PC-9 (cell line): Measurements from ENCODE around the gene ROBO4. TPM values are rescaled to one million over a fixed set of nuclear protein-coding genes. Genes with fewer than 3 reads are reported as not detected.

Experiments
- BruUV-seq: library from RNA; stranded (reverse); fragments of 400-500 nt; replicated peaks from 2 replicates; lab custom pipeline; 2021; lab: Mats Ljungman, UMichigan
- CTCF ChIA-PET: fragments of 300-600 bp; sonication (Branson Sonifier 250); formaldehyde crosslinking; loops from one replicate; lab custom pipeline; 2022; ENCODE audit warnings: antibody characterized with exemption; lab: Charles Lee
- POLR2A ChIA-PET: fragments of 300-600 bp; sonication (Branson Sonifier 250); formaldehyde crosslinking; loops from one replicate; lab custom pipeline; 2022; ENCODE audit warnings: antibody characterized with exemption; ENCODE audit not compliant: unreplicated experiment; lab: Charles Lee
- DNase-seq, 2 experiments: peaks; one replicate each; pipeline versions ENCODE4 v3.0.0 to v3.0.0-alpha.2; 2015 to 2022; ENCODE audit warnings: mixed read lengths in 1 of 2
- H2AFZ ChIP-seq: fragments of 200-600 bp; sonication (generic); 2 replicates; pipeline ENCODE4 v1.8.1; 2017; ENCODE audit warnings: antibody characterized with exemption
- H3F3A ChIP-seq: fragments of 200-600 bp; sonication (generic); 2 replicates; pipeline ENCODE4 v1.8.1; 2017; ENCODE audit warnings: antibody characterized with exemption, mild to moderate bottlenecking, low read depth; ENCODE audit not compliant: insufficient read depth
- H3K27ac ChIP-seq: fragments of 200-600 bp; sonication (generic); 2 replicates; pipeline ENCODE4 v1.6.1; 2016; ENCODE audit warnings: mixed run types
- H3K27me3 ChIP-seq: fragments of 200-600 bp; sonication (generic); 2 replicates; pipeline ENCODE4 v1.6.1; 2016; ENCODE audit warnings: low read depth, mixed run types; ENCODE audit not compliant: insufficient read depth
- H3K36me3 ChIP-seq: fragments of 200-600 bp; sonication (generic); 2 replicates; pipeline ENCODE4 v1.6.1; 2016; ENCODE audit warnings: low read depth, mixed run types
- H3K4me1 ChIP-seq: fragments of 200-600 bp; sonication (generic); replicated peaks from 2 replicates; pipeline ENCODE4 v1.6.1; 2016; ENCODE audit warnings: mixed run types; ENCODE audit not compliant: insufficient read depth
- H3K4me2 ChIP-seq: fragments of 200-600 bp; sonication (generic); 2 replicates; pipeline ENCODE4 v1.6.1; 2017; ENCODE audit warnings: mixed run types
- H3K4me3 ChIP-seq: fragments of 200-600 bp; sonication (generic); 2 replicates; pipeline ENCODE4 v1.6.1; 2016; ENCODE audit warnings: mixed run types
- H3K79me2 ChIP-seq: fragments of 200-600 bp; sonication (generic); 2 replicates; pipeline ENCODE4 v1.6.1; 2017; ENCODE audit warnings: low read depth, mixed run types
- H3K9me2 ChIP-seq: fragments of 200-600 bp; sonication (generic); 2 replicates; pipeline ENCODE4 v1.8.1; 2017; ENCODE audit warnings: mild to moderate bottlenecking; ENCODE audit not compliant: insufficient read depth
- H3K9me3 ChIP-seq: fragments of 200-600 bp; sonication (generic); 2 replicates; pipeline ENCODE4 v1.8.1; 2016; ENCODE audit warnings: low read depth; ENCODE audit not compliant: insufficient read depth
- H4K20me1 ChIP-seq: fragments of 200-600 bp; sonication (generic); 2 replicates; pipeline ENCODE4 v1.8.1; 2017; ENCODE audit not compliant: insufficient read depth
- EZH2 ChIP-seq: fragments of 200-600 bp; sonication (generic); IDR thresholded peaks from 2 replicates; pipeline ENCODE4 v1.8.0; 2017; ENCODE audit warnings: antibody characterized with exemption, low read depth
- intact Hi-C: fragments of 100-400 bp; cut with micrococcal nuclease; formaldehyde crosslinking; loops from one replicate; pipeline ENCODE4 v1.10.0; 2022; ENCODE audit not compliant: unreplicated experiment
- total RNA-seq: library from RNA; stranded (reverse); gene quantifications from 2 replicates; pipeline ENCODE4 v1.2.3, GENCODE V29; 2021
- TF ChIP-seq, protein P1 (sequence below): fragments of 200-600 bp; sonication (generic); conservative IDR thresholded peaks from 2 replicates; pipeline ENCODE4 v1.6.1; 2017; ENCODE audit warnings: mixed run types, antibody characterized with exemption, mild to moderate bottlenecking, moderate library complexity

Gene ROBO4
- total RNA-seq, 1 experiment from 2014 or later = not detected

DNA sequence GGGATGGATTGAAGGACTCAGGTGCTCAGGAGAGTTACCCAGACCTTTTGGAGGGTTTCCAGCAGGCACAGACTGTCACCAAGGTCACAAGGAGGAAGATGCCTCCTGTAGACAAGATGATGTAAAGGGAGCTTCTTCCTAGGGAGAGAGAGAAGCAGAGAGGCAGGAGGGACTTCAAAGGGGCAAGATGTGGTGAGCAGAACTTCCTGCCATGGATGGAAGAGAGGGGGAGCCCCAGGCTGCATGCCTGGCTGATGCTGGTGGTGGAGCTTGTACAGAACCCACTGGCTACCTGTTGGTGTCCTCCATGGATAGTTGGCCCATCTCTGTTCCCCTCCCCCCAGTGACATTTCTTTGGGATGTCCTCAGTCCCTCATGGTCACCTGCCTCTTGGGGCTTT lies 25.6 kb upstream of the ROBO4 start:
- ChIA-PET POLR2A (interaction anchor here (0.7 kb wide), 1 partner anchor 32 kb away, joined by 5 read pairs; no protein-coding TSS in a partner anchor), CTCF (no interaction called here)
- Histone ChIP-seq H2AFZ (no peak overlapping the region), H3K79me2 (no peaks in the 10 kb centered on the region), H3F3A (no peaks in the 10 kb centered on the region), H3K4me2 (no peak overlapping the region), H3K36me3 (no peaks in the 10 kb centered on the region), H3K9me3 (no peaks in the 10 kb centered on the region), H3K4me1 (no peaks in the 10 kb centered on the region), H3K4me3 (no peak overlapping the region), H3K9me2 (no peaks in the 10 kb centered on the region), H3K27me3 (peaks cover 19% of the 10 kb centered on the region; the same call in 1 of the 2 replicates), H3K27ac (no peak overlapping the region), H4K20me1 (no peaks in the 10 kb centered on the region)
- no TSS peak for BruUV-seq
- no peak for DNase-seq
- intact Hi-C loops = no loop called here
- TF ChIP-seq, protein P1, sequence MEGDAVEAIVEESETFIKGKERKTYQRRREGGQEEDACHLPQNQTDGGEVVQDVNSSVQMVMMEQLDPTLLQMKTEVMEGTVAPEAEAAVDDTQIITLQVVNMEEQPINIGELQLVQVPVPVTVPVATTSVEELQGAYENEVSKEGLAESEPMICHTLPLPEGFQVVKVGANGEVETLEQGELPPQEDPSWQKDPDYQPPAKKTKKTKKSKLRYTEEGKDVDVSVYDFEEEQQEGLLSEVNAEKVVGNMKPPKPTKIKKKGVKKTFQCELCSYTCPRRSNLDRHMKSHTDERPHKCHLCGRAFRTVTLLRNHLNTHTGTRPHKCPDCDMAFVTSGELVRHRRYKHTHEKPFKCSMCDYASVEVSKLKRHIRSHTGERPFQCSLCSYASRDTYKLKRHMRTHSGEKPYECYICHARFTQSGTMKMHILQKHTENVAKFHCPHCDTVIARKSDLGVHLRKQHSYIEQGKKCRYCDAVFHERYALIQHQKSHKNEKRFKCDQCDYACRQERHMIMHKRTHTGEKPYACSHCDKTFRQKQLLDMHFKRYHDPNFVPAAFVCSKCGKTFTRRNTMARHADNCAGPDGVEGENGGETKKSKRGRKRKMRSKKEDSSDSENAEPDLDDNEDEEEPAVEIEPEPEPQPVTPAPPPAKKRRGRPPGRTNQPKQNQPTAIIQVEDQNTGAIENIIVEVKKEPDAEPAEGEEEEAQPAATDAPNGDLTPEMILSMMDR = no peak
- TF ChIP-seq EZH2 = no peak

DNA sequence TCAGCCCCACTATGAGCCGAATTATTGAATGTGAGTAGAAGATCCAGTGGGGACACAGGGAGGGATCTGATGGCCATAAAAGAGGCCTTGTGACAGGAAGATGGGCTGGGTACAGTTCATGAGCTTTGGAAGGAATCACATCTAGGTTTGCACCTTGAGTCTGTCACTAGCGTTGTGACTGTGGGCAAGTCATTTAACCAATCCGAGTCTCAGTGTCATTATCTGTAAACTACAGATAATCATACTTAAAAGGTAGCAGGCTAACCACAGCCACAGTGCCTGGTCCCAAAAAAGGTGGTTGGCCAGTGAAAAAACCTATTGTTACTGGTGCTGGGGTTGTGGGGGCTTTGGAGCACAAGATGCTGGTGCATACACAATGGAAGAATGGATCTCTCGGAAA lies 25.2 kb upstream of the ROBO4 start:
- H3K9me2 ChIP-seq = no peaks in the 10 kb centered on the region
- ChIA-PET CTCF (no interaction called here), POLR2A (no interaction called here)
- H2AFZ ChIP-seq = no peak overlapping the region
- no peak overlapping the region for H3K27ac ChIP-seq
- no peaks in the 10 kb centered on the region for H3K4me1 ChIP-seq
- no peaks in the 10 kb centered on the region for H4K20me1 ChIP-seq
- no peak overlapping the region for H3K4me3 ChIP-seq
- H3K79me2 ChIP-seq = no peaks in the 10 kb centered on the region
- BruUV-seq = no TSS peak
- no peak for DNase-seq
- H3K9me3 ChIP-seq = no peaks in the 10 kb centered on the region
- no peaks in the 10 kb centered on the region for H3F3A ChIP-seq
- no peak overlapping the region for H3K4me2 ChIP-seq
- no peak for TF ChIP-seq EZH2
- TF ChIP-seq, protein P1 = no peak
- H3K36me3 ChIP-seq = no peaks in the 10 kb centered on the region
- H3K27me3 ChIP-seq = peaks cover 19% of the 10 kb centered on the region; the same call in 1 of the 2 replicates
- intact Hi-C loops = no loop called here

DNA sequence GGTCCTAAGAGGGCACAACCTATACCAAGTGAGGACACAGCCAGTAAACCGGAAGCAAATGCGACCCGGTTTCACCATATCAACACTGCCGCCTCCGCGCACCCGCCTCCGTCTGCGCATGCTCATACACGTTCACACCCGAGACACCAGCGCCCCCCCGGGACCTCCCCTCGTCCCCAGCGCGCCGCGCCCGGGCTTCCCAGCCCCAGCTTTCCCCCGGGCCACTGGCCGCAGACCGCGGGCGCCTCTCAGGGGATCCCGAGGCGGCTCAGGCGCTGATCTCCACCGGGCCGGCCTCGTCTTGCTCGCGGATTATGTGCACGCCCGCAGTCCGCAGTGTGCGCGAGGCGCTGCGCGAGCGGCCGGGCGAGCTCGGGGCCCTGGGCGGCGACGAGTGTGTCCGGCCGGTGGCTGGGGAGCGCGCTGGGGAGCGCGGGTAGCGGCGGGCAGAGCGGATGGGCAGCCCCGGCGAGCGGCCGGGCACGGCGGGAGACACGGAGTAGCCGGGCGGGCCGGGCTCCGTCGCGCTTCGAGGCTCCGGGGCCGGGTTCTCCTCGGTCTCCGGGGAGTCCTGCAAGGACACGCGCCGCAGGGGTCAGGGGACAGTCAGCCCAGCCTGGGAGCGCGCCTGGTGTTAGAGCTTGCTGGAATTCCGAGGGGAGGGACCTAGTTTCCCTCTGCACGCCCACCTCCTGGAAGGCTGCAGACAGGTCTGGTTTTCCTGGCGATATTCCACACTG lies 23.4 kb upstream of the ROBO4 start:
- intact Hi-C loops = no loop called here
- Histone ChIP-seq H2AFZ (no peak overlapping the region), H3K27ac (no peak overlapping the region), H3K36me3 (no peaks in the 10 kb centered on the region), H3K4me3 (no peak overlapping the region), H3F3A (no peaks in the 10 kb centered on the region), H3K4me1 (no peaks in the 10 kb centered on the region), H3K27me3 (peaks cover 19% of the 10 kb centered on the region; the same call in 1 of the 2 replicates), H3K9me3 (no peaks in the 10 kb centered on the region), H3K9me2 (no peaks in the 10 kb centered on the region), H3K4me2 (no peak overlapping the region), H3K79me2 (no peaks in the 10 kb centered on the region), H4K20me1 (no peaks in the 10 kb centered on the region)
- no peak for TF ChIP-seq EZH2
- TF ChIP-seq, protein P1 = no peak
- BruUV-seq = no TSS peak
- ChIA-PET POLR2A (no interaction called here), CTCF (interaction anchor here (0.6 kb wide), 1 partner anchor 32 kb away, joined by 5 read pairs; no protein-coding TSS in a partner anchor)
- no peak for DNase-seq
